ENCODE measurements around the gene HIGD2A. TPM values are rescaled to one million over a fixed set of nuclear protein-coding genes. Genes with fewer than 3 reads are reported as not detected.

Gene HIGD2A
- total and polyA plus RNA-seq, 2 of the 13 experiments (the other 11 are each of a cell fraction or from before 2014, with no cell fraction given): 89.2 to 146 TPM

GRCh38 chr5:176341325-176342157 lies 47.0 kb upstream of the HIGD2A start (continued):
- TF ChIP-seq SAFB2 (CRISPR knock-in tag; IDR thresholded peaks at IDR 0.05; ENCODE audit: borderline replicate concordance, low read depth) (no peak), CREB1 (IDR thresholded peaks at IDR 0.05) (peak; percentile 66), CREB1 (CRISPR knock-in tag; IDR thresholded peaks at IDR 0.05) (no peak), ZNF644 (CRISPR knock-in tag; IDR thresholded peaks at IDR 0.05; ENCODE audit: low read depth) (peak; percentile 60), TMF1 (CRISPR knock-in tag; IDR thresholded peaks at IDR 0.05; ENCODE audit: low read depth) (no peak), ZNF138 (CRISPR knock-in tag; IDR thresholded peaks at IDR 0.05; ENCODE audit: low read depth) (no peak), SOX5 (CRISPR knock-in tag; IDR thresholded peaks at IDR 0.05; ENCODE audit: borderline replicate concordance) (peak; percentile 37; the same call in 1 of the 2 replicates), PAXIP1 (CRISPR knock-in tag; conservative IDR thresholded peaks at IDR 0.05) (peak; percentile 66), ARNTL (CRISPR knock-in tag; IDR thresholded peaks at IDR 0.05) (no peak), SMAD3 (CRISPR knock-in tag; IDR thresholded peaks at IDR 0.05) (no peak), MTF1 (CRISPR knock-in tag; IDR thresholded peaks at IDR 0.05) (no peak), U2AF2 (IDR thresholded peaks at IDR 0.05; ENCODE audit: low read depth, low read length) (no peak), ZKSCAN1 (IDR thresholded peaks at IDR 0.05; ENCODE audit: low read length) (no peak), SMC3 (IDR thresholded peaks at IDR 0.05; ENCODE audit: low read length) (no peak), HNF4A (CRISPR knock-in tag; IDR thresholded peaks at IDR 0.05) (peak; percentile 87)
- TF ChIP-seq, protein P1, sequence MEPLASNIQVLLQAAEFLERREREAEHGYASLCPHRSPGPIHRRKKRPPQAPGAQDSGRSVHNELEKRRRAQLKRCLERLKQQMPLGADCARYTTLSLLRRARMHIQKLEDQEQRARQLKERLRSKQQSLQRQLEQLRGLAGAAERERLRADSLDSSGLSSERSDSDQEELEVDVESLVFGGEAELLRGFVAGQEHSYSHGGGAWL (CRISPR knock-in tag; IDR thresholded peaks at IDR 0.05): no peak
- TF ChIP-seq, protein P2, sequence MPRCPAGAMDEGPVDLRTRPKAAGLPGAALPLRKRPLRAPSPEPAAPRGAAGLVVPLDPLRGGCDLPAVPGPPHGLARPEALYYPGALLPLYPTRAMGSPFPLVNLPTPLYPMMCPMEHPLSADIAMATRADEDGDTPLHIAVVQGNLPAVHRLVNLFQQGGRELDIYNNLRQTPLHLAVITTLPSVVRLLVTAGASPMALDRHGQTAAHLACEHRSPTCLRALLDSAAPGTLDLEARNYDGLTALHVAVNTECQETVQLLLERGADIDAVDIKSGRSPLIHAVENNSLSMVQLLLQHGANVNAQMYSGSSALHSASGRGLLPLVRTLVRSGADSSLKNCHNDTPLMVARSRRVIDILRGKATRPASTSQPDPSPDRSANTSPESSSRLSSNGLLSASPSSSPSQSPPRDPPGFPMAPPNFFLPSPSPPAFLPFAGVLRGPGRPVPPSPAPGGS (CRISPR knock-in tag; IDR thresholded peaks at IDR 0.05): no peak
- TF ChIP-seq, protein P3, sequence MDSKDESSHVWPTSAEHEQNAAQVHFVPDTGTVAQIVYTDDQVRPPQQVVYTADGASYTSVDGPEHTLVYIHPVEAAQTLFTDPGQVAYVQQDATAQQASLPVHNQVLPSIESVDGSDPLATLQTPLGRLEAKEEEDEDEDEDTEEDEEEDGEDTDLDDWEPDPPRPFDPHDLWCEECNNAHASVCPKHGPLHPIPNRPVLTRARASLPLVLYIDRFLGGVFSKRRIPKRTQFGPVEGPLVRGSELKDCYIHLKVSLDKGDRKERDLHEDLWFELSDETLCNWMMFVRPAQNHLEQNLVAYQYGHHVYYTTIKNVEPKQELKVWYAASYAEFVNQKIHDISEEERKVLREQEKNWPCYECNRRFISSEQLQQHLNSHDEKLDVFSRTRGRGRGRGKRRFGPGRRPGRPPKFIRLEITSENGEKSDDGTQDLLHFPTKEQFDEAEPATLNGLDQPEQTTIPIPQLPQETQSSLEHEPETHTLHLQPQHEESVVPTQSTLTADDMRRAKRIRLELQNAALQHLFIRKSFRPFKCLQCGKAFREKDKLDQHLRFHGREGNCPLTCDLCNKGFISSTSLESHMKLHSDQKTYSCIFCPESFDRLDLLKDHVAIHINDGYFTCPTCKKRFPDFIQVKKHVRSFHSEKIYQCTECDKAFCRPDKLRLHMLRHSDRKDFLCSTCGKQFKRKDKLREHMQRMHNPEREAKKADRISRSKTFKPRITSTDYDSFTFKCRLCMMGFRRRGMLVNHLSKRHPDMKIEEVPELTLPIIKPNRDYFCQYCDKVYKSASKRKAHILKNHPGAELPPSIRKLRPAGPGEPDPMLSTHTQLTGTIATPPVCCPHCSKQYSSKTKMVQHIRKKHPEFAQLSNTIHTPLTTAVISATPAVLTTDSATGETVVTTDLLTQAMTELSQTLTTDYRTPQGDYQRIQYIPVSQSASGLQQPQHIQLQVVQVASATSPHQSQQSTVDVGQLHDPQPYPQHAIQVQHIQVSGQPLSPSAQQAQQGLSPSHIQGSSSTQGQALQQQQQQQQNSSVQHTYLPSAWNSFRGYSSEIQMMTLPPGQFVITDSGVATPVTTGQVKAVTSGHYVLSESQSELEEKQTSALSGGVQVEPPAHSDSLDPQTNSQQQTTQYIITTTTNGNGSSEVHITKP (CRISPR knock-in tag; IDR thresholded peaks at IDR 0.05; ENCODE audit: low read depth): peak; percentile 17; the same call in 1 of the 2 replicates
- TF ChIP-seq, protein P4, sequence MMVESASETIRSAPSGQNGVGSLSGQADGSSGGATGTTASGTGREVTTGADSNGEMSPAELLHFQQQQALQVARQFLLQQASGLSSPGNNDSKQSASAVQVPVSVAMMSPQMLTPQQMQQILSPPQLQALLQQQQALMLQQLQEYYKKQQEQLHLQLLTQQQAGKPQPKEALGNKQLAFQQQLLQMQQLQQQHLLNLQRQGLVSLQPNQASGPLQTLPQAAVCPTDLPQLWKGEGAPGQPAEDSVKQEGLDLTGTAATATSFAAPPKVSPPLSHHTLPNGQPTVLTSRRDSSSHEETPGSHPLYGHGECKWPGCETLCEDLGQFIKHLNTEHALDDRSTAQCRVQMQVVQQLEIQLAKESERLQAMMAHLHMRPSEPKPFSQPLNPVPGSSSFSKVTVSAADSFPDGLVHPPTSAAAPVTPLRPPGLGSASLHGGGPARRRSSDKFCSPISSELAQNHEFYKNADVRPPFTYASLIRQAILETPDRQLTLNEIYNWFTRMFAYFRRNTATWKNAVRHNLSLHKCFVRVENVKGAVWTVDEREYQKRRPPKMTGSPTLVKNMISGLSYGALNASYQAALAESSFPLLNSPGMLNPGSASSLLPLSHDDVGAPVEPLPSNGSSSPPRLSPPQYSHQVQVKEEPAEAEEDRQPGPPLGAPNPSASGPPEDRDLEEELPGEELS (CRISPR knock-in tag; IDR thresholded peaks at IDR 0.05): 0 out of 2 replicates have a peak, but pooled peaks have one; percentile 25

All from HepG2 (cell line).